HL-60/S4 treated with phorbol 12-myristate 13-acetate at 8.2 ng/mL for 4 days and 3 days (cell line): ENCODE data around the gene SNX13.

Source experiments
- in situ Hi-C: fragments of 300-500 bp; cut with MboI; formaldehyde crosslinking; loops from 2 replicates; pipeline ENCODE4 v1.15.0; 2022; ENCODE audit warnings: low sequenced_read_pairs

The SNX13 gene

GRCh38 chr7:17946591-17946990, 6.3 kb upstream of the SNX13 start:
- in situ Hi-C loops = no loop called here

- in situ Hi-C loops = no loop called here
These were observed 4.4 kb upstream of the SNX13 start for GRCh38 chr7:17944720-17945119.

- in situ Hi-C loops = no loop called here
These were observed 2.7 kb upstream of the SNX13 start for GRCh38 chr7:17943006-17943405.

- in situ Hi-C loops = no loop called here
These were observed 1.9 kb upstream of the SNX13 start for GRCh38 chr7:17942231-17942630.

GRCh38 chr7:17940951-17941431, 697 bp upstream of the SNX13 start:
- in situ Hi-C loops = no loop called here

GRCh38 chr7:17939606-17940301, 540 bp downstream of the SNX13 start:
- in situ Hi-C loops = no loop called here

- in situ Hi-C loops = no loop called here
These were observed 1.1 kb downstream of the SNX13 start for GRCh38 chr7:17939211-17939605.

GRCh38 chr7:17937506-17938120, 2.7 kb downstream of the SNX13 start:
- in situ Hi-C loops = no loop called here

GRCh38 chr7:17936321-17936720, 4.0 kb downstream of the SNX13 start:
- in situ Hi-C loops = no loop called here

GRCh38 chr7:17934612-17935240, 5.6 kb downstream of the SNX13 start:
- in situ Hi-C loops = no loop called here

GRCh38 chr7:17934094-17934493, 6.2 kb downstream of the SNX13 start:
- in situ Hi-C loops = no loop called here

- in situ Hi-C loops = no loop called here
These were observed 7.5 kb downstream of the SNX13 start for GRCh38 chr7:17932770-17933169.

GRCh38 chr7:17931069-17931468, 9.2 kb downstream of the SNX13 start:
- in situ Hi-C loops = no loop called here

- in situ Hi-C loops = no loop called here
These were observed 9.7 kb downstream of the SNX13 start for GRCh38 chr7:17930546-17930945.

GRCh38 chr7:17929647-17930395, 10.5 kb downstream of the SNX13 start:
- in situ Hi-C loops = no loop called here

- in situ Hi-C loops = no loop called here
These were observed 12.2 kb downstream of the SNX13 start for GRCh38 chr7:17928055-17928454.

GRCh38 chr7:17921857-17922416, 18.4 kb downstream of the SNX13 start:
- in situ Hi-C loops = no loop called here

GRCh38 chr7:17917842-17918241, 22.5 kb downstream of the SNX13 start:
- in situ Hi-C loops = no loop called here

- in situ Hi-C loops = no loop called here
These were observed 23.5 kb downstream of the SNX13 start for GRCh38 chr7:17916786-17917185.

GRCh38 chr7:17915796-17916195, 24.5 kb downstream of the SNX13 start:
- in situ Hi-C loops = no loop called here

GRCh38 chr7:17915168-17915567, 25.1 kb downstream of the SNX13 start:
- in situ Hi-C loops = no loop called here
